Measurements from ENCODE around the gene NALCN.

The NALCN gene

DNA sequence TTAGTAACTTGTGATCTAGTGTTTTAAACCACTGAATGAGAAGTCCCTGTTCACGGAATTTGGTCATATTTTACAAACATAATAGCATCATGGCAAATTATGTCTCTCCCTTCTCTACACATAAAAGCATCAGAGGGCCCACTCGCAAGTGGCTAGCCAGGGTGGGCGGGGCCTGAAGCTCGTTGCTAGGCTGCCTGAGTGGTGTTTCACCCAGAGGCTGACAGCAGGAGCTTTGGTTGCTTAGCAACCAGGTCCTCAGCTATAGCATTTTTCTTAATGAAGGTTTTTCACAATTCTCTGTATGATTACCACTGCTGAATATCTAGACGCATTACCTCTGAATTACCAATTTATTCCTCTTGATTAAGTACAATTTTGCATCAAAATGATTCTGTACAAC, 126.5 kb downstream of the NALCN start:
- no peak for DNase-seq (ENCODE audit: low spot score)

DNA sequence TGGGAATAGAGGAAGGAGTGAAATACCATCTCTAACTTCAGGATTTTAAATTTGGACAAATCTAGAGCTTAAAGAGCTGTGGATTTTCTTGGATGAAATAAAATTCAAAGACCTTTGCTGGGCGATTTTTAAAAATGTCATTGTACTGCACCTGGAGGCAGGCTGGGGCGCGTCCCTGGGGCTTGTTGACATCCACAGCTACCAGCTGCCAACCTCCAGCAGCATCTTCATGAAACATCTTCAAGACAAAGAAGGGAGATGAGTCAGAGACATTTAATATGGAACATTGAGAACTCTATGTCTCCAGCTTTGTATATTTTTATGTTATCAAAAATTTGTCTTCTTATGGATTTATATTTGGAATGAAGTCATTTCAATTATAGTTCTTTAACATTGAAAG, 132.5 kb downstream of the NALCN start:
- DNase-seq (ENCODE audit: low spot score) = no peak

DNA sequence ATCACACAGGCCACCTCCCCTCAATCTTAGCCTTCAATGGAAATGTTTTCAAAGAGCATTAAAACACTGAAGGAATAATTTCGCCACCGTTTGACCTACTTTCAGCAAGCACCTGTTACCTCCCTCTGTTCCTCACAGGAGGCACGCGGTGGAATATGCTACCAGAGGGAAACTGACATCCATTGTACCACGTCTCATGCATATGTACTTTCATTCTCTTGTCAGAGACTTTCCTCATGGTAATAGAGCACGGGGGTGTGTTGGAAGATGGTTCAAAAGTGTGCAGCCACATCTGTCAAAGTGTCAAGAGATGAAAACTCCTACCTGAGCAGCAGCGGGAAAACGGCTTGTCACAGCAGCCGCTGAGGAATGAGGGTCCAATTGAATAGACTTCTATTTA, 143.4 kb downstream of the NALCN start:
- DNase-seq (ENCODE audit: low spot score) = no peak

DNA sequence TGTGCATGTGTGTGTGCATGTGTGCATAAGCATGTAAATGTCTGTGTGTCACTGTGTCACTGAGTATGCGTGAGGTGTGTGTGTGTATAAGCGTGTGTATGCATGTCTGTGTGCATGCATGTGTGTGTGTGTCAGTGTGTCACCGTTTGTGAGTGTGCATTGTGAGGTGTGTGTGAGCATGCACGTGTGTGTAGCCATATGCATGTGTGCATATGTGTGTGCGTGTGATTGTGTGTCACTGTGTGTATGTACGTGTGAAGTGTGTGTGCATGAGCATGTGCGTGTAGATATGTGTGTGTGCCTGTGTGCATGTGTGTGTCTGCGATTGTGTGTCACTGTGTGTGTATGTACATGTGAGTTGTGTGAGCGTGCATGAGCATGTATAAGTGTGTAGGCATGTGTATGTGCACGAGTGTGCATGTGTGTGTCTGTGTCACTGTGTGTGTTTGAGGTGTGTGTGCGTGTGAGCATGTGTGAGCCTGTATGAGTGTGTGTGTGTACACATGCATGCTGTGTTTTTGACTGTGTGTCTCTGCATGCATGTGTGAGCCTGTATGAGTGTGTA, 144.5 kb downstream of the NALCN start:
- no peak for DNase-seq (ENCODE audit: low spot score)

DNA sequence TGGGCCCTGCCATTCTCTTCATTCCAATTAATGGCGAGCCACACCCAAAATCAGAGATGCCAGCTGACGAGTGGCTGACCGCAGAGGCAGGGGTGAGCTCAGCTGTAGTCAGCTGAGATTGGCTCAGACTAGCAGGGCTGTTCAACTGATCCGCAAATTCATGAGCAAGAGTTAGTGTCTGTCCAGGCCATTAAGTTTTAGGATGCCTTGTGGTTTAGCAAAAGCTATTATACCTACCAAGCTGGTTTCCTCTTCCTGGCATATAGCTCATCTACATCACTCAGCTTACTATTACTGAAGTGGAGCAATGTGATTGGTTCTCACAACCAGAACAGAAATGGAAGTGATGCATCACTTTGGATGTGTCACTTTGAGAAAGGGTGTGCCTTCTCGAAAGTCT, 148.7 kb downstream of the NALCN start:
- no peak for DNase-seq (ENCODE audit: low spot score)

DNA sequence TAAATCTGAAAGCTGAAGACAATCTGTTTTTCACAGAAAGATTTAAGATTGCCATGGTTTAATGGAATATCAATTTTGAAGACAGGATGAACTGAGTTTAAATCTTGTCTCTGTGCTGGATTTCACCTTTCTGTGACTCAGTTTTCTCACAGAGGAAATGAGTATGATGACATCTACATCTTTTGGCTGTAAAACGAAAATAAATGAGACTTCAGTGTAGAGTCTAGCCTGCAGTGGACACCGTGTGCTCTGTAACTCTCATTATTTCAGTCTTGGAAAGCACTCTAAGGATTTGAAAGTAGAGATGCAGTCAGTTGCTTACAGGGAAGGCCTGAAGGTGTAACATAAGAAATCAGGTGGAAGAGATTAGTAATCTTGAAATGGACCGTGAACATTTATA, 150.4 kb downstream of the NALCN start:
- peak; percentile 6 for DNase-seq (ENCODE audit: low spot score)

DNA sequence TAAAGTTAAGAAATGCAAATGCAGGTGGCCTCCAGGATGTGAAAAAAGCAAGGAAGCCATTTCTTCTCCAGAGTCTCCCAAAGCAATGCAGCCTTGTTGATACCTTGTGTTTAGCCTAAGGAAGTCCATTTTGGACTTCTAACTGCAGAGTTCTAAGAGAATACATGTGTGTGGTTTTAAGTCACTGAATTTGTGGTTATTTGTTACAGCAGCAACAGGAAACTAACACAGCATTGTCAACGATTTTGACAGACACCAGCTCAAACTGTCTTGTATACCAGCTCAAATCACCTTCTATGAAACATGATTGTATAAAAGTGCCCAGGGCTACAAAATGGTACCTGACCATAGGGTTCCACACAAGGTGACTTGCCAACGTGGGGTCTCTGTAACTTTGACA, 151.4 kb downstream of the NALCN start:
- DNase-seq (ENCODE audit: low spot score) = no peak

DNA sequence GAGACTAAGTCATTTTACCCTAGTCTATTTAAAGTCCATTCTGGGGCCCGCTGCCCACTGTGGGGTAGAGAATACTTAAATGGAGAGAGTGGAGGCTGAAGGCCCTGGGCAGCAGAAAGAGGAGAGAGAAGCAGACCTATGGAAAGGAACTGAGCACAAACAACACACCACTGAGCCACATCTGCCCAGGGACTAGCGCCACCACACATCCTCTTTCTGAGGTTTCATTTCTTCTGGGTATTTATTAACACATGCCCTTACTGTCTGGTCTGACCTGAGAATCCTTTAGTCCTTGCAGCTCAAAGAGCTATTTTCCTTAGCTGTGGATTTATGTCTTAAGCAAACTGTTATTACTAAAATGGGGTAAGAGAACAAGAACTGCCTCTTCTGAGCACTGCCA, 154.0 kb downstream of the NALCN start:
- DNase-seq (ENCODE audit: low spot score) = no peak

DNA sequence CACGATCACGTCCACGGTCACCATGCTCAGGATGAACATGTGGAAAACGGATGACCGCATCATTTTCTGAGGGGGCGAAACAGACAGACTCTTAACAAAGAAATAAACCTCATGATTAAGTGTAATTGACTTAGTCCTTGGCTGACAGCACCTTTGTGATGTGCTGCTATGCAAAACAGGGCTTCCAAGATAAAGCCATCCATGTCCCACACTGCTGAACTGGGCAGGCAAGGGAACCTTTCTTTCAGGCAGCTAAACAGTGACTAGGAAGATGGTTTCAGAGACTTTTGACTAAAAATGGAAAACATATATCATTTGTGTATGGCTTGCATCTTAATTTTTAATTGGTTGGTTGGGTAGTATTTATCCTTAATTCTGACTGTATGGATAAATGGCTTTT, 157.8 kb downstream of the NALCN start:
- no peak for DNase-seq (ENCODE audit: low spot score)

DNA sequence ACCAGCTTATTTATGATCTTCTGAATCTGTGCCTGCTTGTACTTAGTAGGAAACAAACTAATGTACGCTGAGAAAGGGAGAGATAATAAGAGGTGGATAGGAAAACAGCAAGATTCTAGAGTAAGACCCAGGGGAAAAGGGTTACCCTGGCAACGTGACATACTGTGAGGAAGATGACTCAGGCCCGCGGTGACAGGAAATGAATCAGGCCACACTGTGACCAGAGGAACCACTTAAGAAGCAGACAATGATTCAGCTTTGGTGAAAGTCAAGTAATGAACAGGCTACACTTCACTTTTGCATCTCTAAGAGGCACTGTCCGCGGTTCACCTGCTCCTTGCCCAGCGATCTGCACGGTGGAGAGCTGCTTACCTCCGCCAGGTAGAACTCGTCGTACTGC, 158.2 kb downstream of the NALCN start:
- DNase-seq (ENCODE audit: low spot score) = peak; percentile 84

DNA sequence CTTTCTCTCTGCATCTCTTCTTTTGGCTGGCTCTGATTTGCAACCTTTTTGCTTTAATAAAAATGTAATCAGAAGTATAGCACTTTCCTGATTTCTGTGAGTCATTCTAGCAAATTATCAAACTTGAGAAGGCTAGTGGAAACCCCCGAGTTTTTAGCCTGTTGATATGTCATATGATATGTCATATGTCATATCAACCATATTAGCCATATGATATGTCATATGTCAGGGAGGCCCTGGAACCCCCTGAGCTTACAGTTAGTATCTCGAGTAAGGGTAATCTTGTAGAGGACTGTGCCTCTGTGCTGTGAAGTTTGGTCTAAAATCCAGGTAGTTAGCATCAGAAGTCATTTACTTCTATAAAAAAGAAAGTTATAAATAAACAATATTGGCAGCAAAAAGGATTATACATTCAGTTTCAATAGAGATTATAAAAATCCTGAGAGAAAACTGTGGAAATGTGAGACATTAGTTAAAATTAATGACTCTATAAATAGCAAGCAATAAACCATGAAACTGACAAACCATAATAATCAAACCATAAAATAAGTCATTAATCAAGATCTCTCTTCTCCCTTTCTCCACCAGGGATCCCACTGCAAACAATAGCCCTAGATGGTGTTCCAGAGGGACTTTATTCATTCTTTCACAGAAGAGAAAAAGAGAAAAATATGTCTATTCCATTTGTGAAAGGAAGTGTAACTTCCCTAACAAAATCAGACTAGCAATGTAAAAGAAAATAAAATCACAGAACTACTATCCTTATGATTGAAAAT, 167.4 kb downstream of the NALCN start:
- DNase-seq (ENCODE audit: low spot score) = no peak

DNA sequence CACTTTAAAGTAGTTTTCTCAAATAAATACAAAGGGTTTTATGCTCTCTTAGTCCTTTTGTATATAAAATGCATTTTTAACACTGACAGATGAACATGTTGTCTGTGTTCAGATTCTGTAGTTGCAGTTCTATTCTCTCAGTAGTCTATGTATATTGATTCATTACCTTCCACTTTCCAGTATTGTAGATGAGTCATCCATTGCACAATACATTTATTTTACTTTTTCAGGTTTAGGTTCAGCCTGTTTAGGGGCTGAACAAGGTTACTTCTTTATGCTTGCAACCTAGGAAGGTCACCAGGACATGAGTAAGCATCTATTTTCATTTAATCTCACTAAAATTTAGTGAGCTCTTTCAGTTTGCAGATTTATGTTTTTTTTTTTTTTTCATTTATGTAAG, 173.6 kb downstream of the NALCN start:
- no peak for DNase-seq (ENCODE audit: low spot score)

DNA sequence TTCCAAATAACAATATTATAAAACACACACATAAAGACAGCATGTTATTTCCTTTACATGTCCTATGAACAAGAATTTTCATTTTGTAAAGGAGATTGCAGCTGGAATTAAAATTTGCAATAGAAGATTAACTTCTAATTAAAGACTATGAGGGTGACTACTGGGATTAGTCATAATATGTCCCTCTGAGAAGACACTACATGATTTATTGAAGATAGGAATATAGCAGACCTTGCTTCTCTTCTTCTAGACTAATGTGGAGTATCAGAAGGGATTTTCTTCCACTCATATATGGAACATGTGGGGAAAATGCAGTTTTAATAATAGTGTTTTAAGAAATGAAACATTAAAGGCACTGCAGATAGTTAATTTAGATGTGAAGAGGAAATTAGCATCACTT, 177.8 kb downstream of the NALCN start:
- DNase-seq (ENCODE audit: low spot score) = no peak

DNA sequence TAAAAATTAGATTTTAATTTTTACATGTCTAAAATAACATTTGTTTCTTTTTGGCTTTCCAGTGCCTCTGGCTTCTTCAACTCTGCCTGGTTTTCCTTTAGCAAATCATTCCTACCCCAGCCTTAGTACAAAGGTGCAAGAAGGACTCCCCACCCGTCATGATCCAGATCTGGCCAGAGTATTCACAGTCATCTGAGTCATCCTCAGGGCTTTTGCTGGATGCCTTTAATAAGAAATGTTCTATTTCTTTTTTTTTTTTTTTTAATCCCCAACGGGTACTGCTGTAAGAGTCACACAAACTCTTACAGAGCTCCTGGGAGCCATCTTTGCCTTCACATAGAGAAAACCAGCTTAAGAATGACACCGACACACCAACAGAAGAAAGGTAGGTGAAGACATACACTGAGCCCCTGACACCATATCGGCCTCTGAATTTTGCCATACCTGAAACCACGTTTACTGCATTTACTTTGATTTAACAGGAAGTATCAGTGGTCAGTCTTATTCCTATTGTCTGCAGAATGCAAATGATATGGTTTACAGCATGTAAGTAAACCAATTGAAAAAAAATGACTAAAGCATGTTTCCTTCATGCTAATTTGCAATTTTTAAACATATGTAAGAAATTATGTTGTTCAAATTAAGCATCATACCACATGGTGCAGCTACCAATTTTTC, 184.4 kb downstream of the NALCN start:
- DNase-seq (ENCODE audit: low spot score) = no peak

DNA sequence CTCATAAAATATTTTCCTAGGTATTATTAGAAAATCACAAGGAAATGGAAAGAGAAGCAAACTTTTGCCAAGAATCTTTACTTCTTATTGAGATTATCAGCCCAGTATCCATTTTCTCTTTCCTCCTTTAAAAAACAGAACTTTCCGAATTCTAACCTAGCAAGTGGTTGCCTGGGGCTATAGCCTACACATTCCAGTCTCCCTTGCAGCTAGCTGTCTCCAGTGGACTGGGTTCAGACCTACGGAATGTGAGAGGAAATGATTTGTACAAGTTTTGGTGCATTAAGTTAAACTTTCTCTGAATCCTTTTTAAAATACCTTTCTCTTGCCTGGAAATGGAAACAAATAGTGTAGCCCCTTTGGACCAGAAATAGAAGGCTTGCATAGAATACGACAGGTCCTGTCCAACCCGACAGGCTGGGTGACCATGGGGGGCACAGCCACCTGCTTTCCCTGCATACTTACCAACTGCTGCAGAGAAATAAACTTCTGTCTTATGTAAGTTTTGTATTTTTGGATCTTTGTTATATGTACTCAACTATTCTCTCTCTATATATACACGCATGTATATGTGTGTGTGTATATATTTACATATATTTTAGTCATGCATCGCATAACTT, 185.9 kb downstream of the NALCN start:
- DNase-seq (ENCODE audit: low spot score) = no peak

DNA sequence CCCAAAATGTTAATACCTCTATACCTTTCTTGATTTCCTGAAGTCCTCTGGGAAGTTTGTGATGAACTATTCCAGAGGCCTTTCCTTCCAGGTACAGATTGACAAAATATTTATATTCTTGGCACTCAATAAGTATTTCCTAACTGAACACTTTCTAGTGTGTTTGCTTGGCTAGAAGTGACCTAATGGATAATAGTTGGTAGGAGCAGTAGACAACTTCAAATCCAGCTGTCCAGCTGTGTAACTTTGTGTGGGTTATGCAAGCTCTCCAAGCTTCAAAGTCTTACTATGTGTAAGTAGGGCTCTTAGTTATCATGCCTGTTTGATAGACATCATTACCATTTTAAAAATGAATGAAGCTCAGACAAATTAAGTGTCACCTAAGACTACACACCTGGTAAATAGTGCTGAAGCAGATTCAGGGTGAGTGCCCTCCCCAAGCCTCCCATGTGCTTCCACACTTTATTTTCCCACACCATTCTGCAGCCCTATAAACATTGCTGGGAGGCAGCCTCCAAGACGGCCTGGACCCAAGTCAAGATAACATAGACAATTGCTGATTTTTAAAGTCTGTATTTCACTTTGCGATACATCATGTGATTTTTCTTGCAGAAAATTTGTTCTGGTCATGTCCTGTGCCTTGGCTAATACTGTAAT, 196.6 kb downstream of the NALCN start:
- no peak for DNase-seq (ENCODE audit: low spot score)

DNA sequence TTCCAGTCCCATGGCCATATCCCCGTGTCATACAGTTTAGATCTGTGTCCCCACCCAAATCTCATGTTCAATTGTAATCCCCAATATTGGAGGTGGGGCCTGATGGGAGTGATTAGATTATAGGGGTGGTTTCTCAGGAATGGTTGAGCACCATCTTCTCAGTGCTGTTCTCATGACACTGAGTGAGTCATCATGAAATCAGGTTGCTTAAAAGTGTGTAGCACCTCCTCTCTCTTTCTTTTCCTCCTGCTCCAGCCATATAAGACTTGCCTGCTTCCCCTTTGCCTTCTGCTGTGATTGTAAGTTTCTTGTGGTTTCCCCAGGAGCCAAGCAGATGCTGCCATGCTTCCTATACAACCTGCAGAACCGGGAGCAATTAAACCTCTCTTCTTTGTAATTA, 197.8 kb downstream of the NALCN start:
- no peak for DNase-seq (ENCODE audit: low spot score)

DNA sequence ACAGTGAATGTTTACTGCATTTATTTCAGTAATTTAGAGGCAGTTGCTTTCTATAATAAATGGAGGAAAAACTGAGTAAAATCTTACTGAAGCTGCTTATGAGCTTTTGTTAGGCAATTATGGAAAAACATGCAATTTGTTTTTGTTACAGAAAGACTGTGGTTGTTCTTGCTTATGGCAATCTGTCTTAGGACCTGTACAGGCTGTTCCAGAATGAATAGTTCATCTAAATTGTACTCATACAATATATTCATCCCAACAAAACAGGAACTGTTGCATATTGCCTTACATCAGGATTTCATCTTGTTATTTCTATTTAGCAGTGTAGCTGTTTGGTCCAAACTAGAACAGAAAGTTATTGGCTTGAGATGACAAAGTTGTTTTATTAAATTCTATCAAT, 199.2 kb downstream of the NALCN start:
- no peak for DNase-seq (ENCODE audit: low spot score)

DNA sequence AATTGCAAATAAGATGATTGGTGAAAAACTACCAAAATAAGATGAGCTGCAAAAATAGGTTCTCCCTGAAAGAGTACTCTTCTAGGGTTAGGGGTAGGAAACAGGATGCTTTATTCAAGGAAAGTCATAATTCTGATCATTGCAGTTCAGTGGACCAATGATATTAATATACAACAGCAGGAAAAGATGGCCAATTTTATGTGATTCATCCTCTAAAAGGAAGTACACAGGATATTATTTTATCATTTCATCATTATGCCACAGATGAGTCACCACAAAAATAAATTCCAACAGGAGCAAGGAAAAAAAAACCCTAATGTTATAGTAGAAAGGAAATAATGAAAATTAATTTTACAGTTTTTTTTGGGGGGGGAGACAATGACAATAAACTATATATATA, 205.0 kb downstream of the NALCN start:
- no peak for DNase-seq (ENCODE audit: low spot score)

DNA sequence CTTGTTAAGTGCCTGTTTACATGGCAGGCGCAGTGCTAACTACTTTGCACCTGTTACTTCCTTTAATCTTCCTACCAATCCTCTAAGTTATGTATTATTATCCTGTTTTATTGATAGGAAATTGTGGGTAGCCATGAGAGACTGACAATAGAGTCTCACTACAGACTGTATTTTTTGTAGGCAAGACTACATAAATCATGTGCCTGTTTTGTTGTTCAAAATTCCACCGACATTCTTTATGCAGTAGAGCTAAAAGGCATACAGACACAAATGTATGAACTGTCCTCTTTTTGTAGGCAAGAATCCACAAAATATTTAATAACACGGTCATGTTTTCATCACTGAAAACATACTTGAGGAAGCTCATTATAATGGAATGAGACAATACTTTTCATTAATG, 205.5 kb downstream of the NALCN start:
- DNase-seq (ENCODE audit: low spot score) = no peak

DNA sequence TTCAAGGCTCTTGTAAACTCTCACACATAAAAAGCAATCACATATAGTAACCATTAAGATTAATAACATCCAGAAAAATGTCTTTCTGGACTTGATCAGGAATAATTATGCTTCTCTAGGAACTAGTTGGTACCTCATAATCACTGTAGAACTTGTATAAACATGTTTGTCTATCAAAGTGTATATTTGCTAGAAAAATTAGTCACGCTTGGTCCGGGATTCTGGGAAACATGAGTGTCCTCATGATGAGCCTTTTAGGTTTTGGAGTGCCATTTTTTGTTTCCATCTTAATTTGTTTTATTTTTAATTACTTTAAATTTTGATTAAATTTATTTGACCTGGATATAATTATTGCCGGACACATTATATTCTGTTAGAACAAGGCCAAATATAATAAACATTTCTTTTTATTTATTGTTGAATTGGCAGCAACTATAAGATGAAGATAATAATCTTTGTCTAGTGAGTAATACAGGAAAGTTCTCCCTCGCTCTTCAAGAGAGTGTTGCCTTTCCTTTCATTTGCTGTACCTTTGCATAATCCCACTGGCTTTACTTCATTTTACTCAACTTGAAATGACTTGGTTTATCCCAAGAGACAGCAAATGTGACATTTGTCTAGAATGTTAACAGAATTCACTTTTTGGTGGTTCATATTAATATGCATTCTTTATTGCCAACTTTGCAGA, 207.0 kb downstream of the NALCN start:
- no peak for DNase-seq (ENCODE audit: low spot score)

DNA sequence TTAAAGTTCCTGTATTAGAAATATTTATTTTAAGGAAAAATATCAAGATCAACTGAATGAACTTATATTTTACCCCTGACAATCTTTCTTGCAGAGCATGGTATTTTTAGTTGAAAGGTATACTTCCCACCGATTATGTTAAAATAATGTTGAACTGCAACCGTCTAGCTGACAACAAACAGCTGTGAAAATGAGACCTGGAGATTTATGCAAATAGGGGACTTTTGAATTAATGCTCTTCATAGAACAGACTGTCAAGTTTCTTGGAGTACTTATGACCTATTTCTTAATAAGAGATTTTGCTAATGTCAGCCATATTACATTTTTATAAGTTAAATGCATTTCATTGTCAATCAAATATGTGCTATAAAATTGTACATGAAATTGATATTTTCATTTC, 210.9 kb downstream of the NALCN start:
- no peak for DNase-seq (ENCODE audit: low spot score)

Measured in activated CD4-positive, alpha-beta T cell treated with anti-CD3 and anti-CD28 coated beads, Interleukin-2, Interleukin-4, amounts not matched to agents 100 ng/mL and 50 ng/mL, durations not matched to agents 16 hours and 8 hours (primary cell).